ENCODE data around the gene RALGAPA2. TPM values are rescaled to one million over a fixed set of nuclear protein-coding genes. Genes with fewer than 3 reads are reported as not detected.

RALGAPA2 gene
- total and polyA plus RNA-seq, 2 donors (not counting 3 experiments of a cell fraction or from before 2014, with no cell fraction given) = 10.0 to 46.8 TPM

GRCh38 chr20:20463933-20464374, 248.5 kb downstream of the RALGAPA2 start:
- H3K27me3 ChIP-seq (ENCODE audit: control insufficient read depth in 2 of 2, insufficient read depth in 2 of 2, low read length in 2 of 2) = no peaks in the 10 kb centered on the region
- DNase-seq (ENCODE audit: low read depth, low spot score) = no peak
- intact Hi-C loops (cut with micrococcal nuclease) = no loop called here
- dilution Hi-C loops (cut with MboI; ENCODE audit: extremely low pct_ligation_motif_present, low sequenced_read_pairs) = no loop called here
- no peak for FAIRE-seq
- no peaks in the 10 kb centered on the region for H3K9me3 ChIP-seq (replicated peaks; ENCODE audit: control insufficient read depth, insufficient read depth, low read length)
- H3K36me3 ChIP-seq (ENCODE audit: control insufficient read depth in 2 of 2, extremely low read depth in 1 of 2, insufficient read depth in 2 of 2, low read length in 2 of 2) = peaks cover 0 to 2% of the 10 kb centered on the region in 2 experiments
- ChIA-PET POLR2A (no interaction called here), CTCF (interaction anchor here (1.0 kb wide), 1 partner anchor 10 kb away, joined by 4 read pairs; no protein-coding TSS in a partner anchor)
- no peak overlapping the region for H2AFZ ChIP-seq (ENCODE audit: low read depth, low read length)
- no peak overlapping the region for H3K9ac ChIP-seq (replicated peaks; ENCODE audit: extremely low read depth, insufficient read depth, low read length)
- no peak for TF ChIP-seq POLR2AphosphoS5 (IDR thresholded peaks at IDR 0.05; ENCODE audit: insufficient read depth, low read depth, low read length)
- TF ChIP-seq, protein P1, sequence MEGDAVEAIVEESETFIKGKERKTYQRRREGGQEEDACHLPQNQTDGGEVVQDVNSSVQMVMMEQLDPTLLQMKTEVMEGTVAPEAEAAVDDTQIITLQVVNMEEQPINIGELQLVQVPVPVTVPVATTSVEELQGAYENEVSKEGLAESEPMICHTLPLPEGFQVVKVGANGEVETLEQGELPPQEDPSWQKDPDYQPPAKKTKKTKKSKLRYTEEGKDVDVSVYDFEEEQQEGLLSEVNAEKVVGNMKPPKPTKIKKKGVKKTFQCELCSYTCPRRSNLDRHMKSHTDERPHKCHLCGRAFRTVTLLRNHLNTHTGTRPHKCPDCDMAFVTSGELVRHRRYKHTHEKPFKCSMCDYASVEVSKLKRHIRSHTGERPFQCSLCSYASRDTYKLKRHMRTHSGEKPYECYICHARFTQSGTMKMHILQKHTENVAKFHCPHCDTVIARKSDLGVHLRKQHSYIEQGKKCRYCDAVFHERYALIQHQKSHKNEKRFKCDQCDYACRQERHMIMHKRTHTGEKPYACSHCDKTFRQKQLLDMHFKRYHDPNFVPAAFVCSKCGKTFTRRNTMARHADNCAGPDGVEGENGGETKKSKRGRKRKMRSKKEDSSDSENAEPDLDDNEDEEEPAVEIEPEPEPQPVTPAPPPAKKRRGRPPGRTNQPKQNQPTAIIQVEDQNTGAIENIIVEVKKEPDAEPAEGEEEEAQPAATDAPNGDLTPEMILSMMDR (IDR thresholded peaks at IDR 0.05; ENCODE audit: extremely low read depth in 1 of 2, insufficient read depth in 1 of 2, low read depth in 1 of 2, low read length in 2 of 2) = no peak
- TF ChIP-seq, protein P2, sequence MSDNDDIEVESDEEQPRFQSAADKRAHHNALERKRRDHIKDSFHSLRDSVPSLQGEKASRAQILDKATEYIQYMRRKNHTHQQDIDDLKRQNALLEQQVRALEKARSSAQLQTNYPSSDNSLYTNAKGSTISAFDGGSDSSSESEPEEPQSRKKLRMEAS (IDR thresholded peaks at IDR 0.05; ENCODE audit: insufficient read depth, insufficient read length) = no peak
- TF ChIP-seq FOS (IDR thresholded peaks at IDR 0.05; ENCODE audit: borderline replicate concordance, insufficient read depth, low read length) = no peak
- TF ChIP-seq MYC (IDR thresholded peaks at IDR 0.05; ENCODE audit: low read depth, low read length) = no peak
- no peaks in the 10 kb centered on the region for H3K4me1 ChIP-seq (ENCODE audit: control insufficient read depth, extremely low read depth, insufficient read depth, low read length)
- H4K20me1 ChIP-seq (replicated peaks; ENCODE audit: control insufficient read depth, extremely low read depth, insufficient read depth, low read length) = no peaks in the 10 kb centered on the region
- no peak overlapping the region for H3K4me2 ChIP-seq (ENCODE audit: insufficient read depth, low read length)
- no peak overlapping the region for H3K27ac ChIP-seq (ENCODE audit: insufficient read depth, low read depth, low read length)
- H3K4me3 ChIP-seq (replicated peaks in 1 of 3; ENCODE audit: insufficient read depth in 1 of 3, low read depth in 1 of 3, low read length in 3 of 3) = no peak overlapping the region
- H3K79me2 ChIP-seq (ENCODE audit: control insufficient read depth, insufficient read depth, low read length) = no peaks in the 10 kb centered on the region
- no TSS peak for BruUV-seq (replicated peaks)
- H3K9me1 ChIP-seq (replicated peaks; ENCODE audit: control insufficient read depth, extremely low read depth, insufficient read depth, low read length) = no peaks in the 10 kb centered on the region

DNA sequence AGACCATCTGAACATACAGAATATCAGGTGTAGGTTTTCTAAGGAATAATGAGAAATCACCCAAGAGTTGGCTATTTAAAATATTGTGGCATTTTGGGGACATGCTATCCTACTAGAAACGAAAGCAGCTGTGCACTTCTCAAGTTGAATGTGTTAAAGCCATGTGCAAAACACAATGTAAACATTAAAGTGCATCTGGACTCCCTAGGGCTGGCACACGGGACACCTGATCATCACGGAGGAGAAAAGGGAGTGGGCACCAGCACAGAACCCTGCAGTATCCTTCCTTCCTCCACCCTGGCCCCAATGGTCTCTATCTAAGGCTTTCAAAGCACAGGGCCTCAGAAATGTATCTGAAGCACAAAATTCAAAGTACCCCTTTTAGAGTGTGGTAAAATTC, 250.3 kb downstream of the RALGAPA2 start:
- Histone ChIP-seq H3K27me3 (ENCODE audit: control insufficient read depth in 2 of 2, insufficient read depth in 2 of 2, low read length in 2 of 2) (no peaks in the 10 kb centered on the region), H3K79me2 (ENCODE audit: control insufficient read depth, insufficient read depth, low read length) (no peaks in the 10 kb centered on the region), H2AFZ (ENCODE audit: low read depth, low read length) (no peak overlapping the region), H3K9ac (replicated peaks; ENCODE audit: extremely low read depth, insufficient read depth, low read length) (no peak overlapping the region), H3K4me3 (replicated peaks in 1 of 3; ENCODE audit: insufficient read depth in 1 of 3, low read depth in 1 of 3, low read length in 3 of 3) (no peak overlapping the region), H3K36me3 (ENCODE audit: control insufficient read depth in 2 of 2, extremely low read depth in 1 of 2, insufficient read depth in 2 of 2, low read length in 2 of 2) (peaks cover 0 to 2% of the 10 kb centered on the region in 2 experiments), H4K20me1 (replicated peaks; ENCODE audit: control insufficient read depth, extremely low read depth, insufficient read depth, low read length) (no peaks in the 10 kb centered on the region), H3K9me3 (replicated peaks; ENCODE audit: control insufficient read depth, insufficient read depth, low read length) (no peaks in the 10 kb centered on the region), H3K4me2 (ENCODE audit: insufficient read depth, low read length) (no peak overlapping the region), H3K4me1 (ENCODE audit: control insufficient read depth, extremely low read depth, insufficient read depth, low read length) (no peaks in the 10 kb centered on the region), H3K27ac (ENCODE audit: insufficient read depth, low read depth, low read length) (no peak overlapping the region), H3K9me1 (replicated peaks; ENCODE audit: control insufficient read depth, extremely low read depth, insufficient read depth, low read length) (no peaks in the 10 kb centered on the region)
- ChIA-PET CTCF (interaction anchor here (1.1 kb wide), 1 partner anchor 20 kb away, joined by 3 read pairs; no protein-coding TSS in a partner anchor), POLR2A (no interaction called here)
- dilution Hi-C loops (cut with MboI; ENCODE audit: extremely low pct_ligation_motif_present, low sequenced_read_pairs) = no loop called here
- intact Hi-C loops (cut with micrococcal nuclease) = no loop called here
- no TSS peak for BruUV-seq (replicated peaks)
- TF ChIP-seq JUN (IDR thresholded peaks at IDR 0.05; ENCODE audit: borderline replicate concordance, insufficient read depth, insufficient read length, low read depth) (no peak), GATA2 (IDR thresholded peaks at IDR 0.05; ENCODE audit: insufficient read depth, insufficient read length, low read depth, low read length) (no peak), EZH2 (IDR thresholded peaks at IDR 0.05; ENCODE audit: borderline replicate concordance, low read depth, low read length, severe bottlenecking) (no peak), FOS (IDR thresholded peaks at IDR 0.05; ENCODE audit: borderline replicate concordance, insufficient read depth, low read length) (no peak), POLR2AphosphoS5 (IDR thresholded peaks at IDR 0.05; ENCODE audit: insufficient read depth, low read depth, low read length) (no peak)
- no peak for DNase-seq (ENCODE audit: low read depth, low spot score)
- FAIRE-seq = no peak

All from endothelial cell of umbilical vein (primary cell).